Measurements from ENCODE around the gene GRP. TPM values are rescaled to one million over a fixed set of nuclear protein-coding genes. Genes with fewer than 3 reads are reported as not detected.

GRP gene
- total RNA-seq, 1 donor from 2014 or later, result not detected

DNA sequence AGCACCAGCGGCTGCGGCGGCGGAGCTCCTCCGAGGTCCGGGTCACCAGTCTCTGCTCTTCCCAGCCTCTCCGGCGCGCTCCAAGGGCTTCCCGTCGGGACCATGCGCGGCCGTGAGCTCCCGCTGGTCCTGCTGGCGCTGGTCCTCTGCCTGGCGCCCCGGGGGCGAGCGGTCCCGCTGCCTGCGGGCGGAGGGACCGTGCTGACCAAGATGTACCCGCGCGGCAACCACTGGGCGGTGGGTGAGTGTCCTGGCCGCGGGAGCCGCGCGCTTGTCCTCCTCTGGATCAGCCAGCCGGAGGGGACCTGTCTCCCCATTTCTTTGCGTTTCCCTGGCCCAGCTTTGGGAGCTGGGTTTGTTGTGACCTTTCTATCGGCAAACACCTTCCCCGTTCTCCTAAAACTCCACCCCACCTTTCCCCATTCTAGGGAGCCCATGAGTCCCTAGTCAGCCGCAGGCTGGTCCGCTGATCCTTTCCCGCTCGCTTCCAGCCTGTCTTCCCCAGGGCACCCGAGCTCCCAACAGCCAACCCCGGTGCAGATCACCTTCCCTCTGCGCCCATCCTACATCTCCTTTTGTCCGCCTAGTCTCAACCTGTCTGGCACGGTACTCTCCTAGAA, 316 bp downstream of the GRP start:
- TF ChIP-seq, protein P1, sequence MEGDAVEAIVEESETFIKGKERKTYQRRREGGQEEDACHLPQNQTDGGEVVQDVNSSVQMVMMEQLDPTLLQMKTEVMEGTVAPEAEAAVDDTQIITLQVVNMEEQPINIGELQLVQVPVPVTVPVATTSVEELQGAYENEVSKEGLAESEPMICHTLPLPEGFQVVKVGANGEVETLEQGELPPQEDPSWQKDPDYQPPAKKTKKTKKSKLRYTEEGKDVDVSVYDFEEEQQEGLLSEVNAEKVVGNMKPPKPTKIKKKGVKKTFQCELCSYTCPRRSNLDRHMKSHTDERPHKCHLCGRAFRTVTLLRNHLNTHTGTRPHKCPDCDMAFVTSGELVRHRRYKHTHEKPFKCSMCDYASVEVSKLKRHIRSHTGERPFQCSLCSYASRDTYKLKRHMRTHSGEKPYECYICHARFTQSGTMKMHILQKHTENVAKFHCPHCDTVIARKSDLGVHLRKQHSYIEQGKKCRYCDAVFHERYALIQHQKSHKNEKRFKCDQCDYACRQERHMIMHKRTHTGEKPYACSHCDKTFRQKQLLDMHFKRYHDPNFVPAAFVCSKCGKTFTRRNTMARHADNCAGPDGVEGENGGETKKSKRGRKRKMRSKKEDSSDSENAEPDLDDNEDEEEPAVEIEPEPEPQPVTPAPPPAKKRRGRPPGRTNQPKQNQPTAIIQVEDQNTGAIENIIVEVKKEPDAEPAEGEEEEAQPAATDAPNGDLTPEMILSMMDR (IDR thresholded peaks at IDR 0.05; ENCODE audit: insufficient read depth, low read length, poor library complexity, severe bottlenecking), result no peak
- DNase-seq (ENCODE audit: low read depth), result no peak
- H3K27me3 ChIP-seq (ENCODE audit: control insufficient read depth, insufficient read depth, low read length), result peaks cover 44% of the 10 kb centered on the region

DNA sequence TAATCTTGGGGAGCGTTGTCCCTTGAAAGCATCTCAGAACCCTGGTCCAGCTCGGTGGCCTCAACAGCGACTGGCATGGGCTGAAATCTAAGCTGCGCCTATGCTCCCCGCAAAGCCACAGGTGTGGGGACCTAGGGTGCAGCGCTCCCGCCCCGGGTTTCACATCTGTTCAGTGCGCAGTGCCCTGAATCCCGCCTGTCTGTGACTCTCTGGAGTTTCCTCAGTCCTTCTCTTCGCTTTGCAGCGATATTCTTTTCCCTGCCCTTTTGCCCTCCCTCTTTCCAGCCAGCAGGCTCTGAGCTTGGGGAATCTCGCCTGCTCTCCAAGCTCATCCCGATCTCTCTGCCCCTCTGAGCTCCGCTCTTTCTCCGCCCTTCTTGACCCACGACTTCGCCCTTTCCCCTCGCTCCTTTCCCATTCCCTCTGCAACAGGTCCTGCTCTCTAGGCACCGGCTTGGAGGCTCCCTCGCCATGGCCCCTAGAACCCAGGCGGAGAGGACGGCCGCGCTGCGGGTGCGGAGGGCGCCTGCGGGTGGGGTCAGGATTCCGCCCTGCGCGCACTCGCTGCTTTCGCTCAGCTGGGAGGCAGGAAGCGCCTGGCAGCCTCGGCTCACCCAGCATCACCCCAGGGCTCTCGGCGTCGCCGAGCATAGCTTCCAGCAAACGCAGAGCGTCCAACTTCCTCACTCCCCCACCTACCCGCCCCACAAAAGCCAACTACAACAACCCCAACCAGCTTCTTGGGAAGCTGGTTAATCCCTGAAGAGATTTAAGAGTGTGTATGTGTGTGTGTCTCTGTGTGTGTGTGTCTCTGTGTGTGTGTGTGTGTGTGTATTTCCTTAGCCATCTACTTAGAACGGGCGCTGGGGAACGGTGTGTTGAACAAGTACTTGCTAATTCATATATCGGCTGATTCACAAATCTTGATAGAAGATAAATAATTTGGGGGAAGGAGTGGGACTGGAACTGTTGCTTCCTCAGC, 1.1 kb downstream of the GRP start:
- TF ChIP-seq, protein P1 (IDR thresholded peaks at IDR 0.05; ENCODE audit: insufficient read depth, low read length, poor library complexity, severe bottlenecking), result no peak
- Histone ChIP-seq H3K36me3 (ENCODE audit: control insufficient read depth, insufficient read depth, low read length) (no peaks in the 10 kb centered on the region), H3K27me3 (ENCODE audit: control insufficient read depth, insufficient read depth, low read length) (peaks cover 44% of the 10 kb centered on the region), H3K4me3 (ENCODE audit: low read depth, low read length) (no peak overlapping the region)
- no peak for DNase-seq (ENCODE audit: low read depth)

More for the DNA sequence above, 316 bp downstream of the GRP start:
- Histone ChIP-seq H3K4me3 (ENCODE audit: low read depth, low read length) (no peak overlapping the region), H3K36me3 (ENCODE audit: control insufficient read depth, insufficient read depth, low read length) (no peaks in the 10 kb centered on the region)

DNA sequence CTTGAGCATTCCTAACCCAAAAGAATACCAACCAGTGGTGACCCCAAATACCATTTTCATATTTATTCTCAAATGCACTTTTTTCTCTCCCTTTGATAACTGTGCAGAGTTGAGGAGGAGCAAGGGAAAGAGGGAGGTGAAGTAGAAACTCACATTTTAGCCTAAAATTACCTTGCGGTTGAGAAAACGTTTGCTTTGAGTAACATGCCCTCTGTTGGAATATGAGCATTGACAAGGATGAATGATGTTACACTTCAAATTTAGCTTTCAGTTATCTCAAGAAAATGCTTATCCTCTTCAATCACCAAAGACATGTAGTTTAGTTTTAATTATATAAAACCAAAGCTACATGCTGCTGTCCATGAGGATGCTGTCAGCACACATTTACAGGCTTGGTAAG, 2.4 kb downstream of the GRP start:
- Histone ChIP-seq H3K36me3 (ENCODE audit: control insufficient read depth, insufficient read depth, low read length) (no peaks in the 10 kb centered on the region), H3K27me3 (ENCODE audit: control insufficient read depth, insufficient read depth, low read length) (peaks cover 47% of the 10 kb centered on the region), H3K4me3 (ENCODE audit: low read depth, low read length) (no peak overlapping the region)
- DNase-seq (ENCODE audit: low read depth), result no peak
- TF ChIP-seq, protein P1 (IDR thresholded peaks at IDR 0.05; ENCODE audit: insufficient read depth, low read length, poor library complexity, severe bottlenecking), result no peak

DNA sequence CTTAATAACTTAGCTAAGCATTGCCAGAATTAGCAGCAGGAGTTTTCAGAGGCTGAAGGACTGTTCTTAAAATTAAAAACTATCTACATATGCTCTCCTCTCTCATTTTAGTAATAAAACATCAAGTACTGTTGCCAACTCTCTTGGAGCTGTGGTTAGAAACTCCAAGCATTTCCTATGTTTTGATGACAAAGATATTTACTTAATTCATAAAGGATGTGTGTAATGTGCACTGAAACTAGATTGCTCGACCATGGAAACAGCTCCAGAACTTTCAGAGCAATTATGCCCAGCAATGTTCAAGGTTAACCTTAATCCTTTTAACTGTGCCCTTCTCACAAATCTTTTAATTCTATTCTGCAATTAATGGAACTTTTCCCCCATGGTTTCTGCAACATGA, 8.4 kb downstream of the GRP start:
- DNase-seq (ENCODE audit: low read depth), result no peak
- TF ChIP-seq, protein P1 (IDR thresholded peaks at IDR 0.05; ENCODE audit: insufficient read depth, low read length, poor library complexity, severe bottlenecking), result no peak
- no peak overlapping the region for H3K4me3 ChIP-seq (ENCODE audit: low read depth, low read length)
- no peaks in the 10 kb centered on the region for H3K36me3 ChIP-seq (ENCODE audit: control insufficient read depth, insufficient read depth, low read length)
- H3K27me3 ChIP-seq (ENCODE audit: control insufficient read depth, insufficient read depth, low read length), result peaks cover 3% of the 10 kb centered on the region

DNA sequence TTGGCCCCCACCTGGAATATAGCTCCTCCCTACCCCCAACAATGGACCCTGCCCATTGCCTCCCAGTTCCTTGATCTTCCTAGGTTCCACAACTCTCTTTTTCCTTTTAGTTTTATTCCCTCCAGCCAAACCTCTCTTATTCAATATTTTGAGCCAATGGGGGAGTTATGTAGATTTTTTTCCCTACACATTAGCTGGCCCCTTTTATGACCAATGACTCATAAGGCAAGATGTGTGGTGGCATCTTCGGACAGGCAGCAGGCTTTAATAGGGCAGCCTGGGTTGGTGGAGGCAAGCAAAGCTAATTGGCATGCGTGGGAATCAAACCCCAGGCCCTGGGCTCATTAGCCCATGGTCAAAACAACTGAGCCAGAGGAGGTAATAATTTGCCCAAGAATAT, 9.2 kb downstream of the GRP start:
- Histone ChIP-seq H3K36me3 (ENCODE audit: control insufficient read depth, insufficient read depth, low read length) (no peaks in the 10 kb centered on the region), H3K4me3 (ENCODE audit: low read depth, low read length) (no peak overlapping the region), H3K27me3 (ENCODE audit: control insufficient read depth, insufficient read depth, low read length) (peaks cover 3% of the 10 kb centered on the region)
- TF ChIP-seq, protein P1 (IDR thresholded peaks at IDR 0.05; ENCODE audit: insufficient read depth, low read length, poor library complexity, severe bottlenecking), result no peak
- no peak for DNase-seq (ENCODE audit: low read depth)
